HG02943 (cell line): ENCODE data around the gene PLCH1.

Source experiments
- ATAC-seq: cut with Tn5 transposase; IDR thresholded peaks from one replicate; pipeline ENCODE4 v1.9.1; 2021; ENCODE audit warnings: mild to moderate bottlenecking, low read depth, moderate library complexity; ENCODE audit not compliant: unreplicated experiment

Gene PLCH1

GRCh38 chr3:155701882-155702465 is 42.9 kb downstream of the PLCH1 start:
- no peak for ATAC-seq

- ATAC-seq = no peak
Measured at GRCh38 chr3:155697542-155697941, 47.3 kb downstream of the PLCH1 start.

- no peak for ATAC-seq
Measured at GRCh38 chr3:155690921-155691320, 54.0 kb downstream of the PLCH1 start.

GRCh38 chr3:155688481-155688880 is 56.4 kb downstream of the PLCH1 start:
- no peak for ATAC-seq

GRCh38 chr3:155683344-155683720 is 61.5 kb downstream of the PLCH1 start:
- ATAC-seq = no peak

- no peak for ATAC-seq
Measured at GRCh38 chr3:155682426-155683343, 62.2 kb downstream of the PLCH1 start.

- no peak for ATAC-seq
Measured at GRCh38 chr3:155676252-155676981, 68.5 kb downstream of the PLCH1 start.

GRCh38 chr3:155675094-155675493 is 69.8 kb downstream of the PLCH1 start:
- no peak for ATAC-seq

GRCh38 chr3:155673421-155673820 is 71.5 kb downstream of the PLCH1 start:
- ATAC-seq = no peak

- ATAC-seq = no peak
Measured at GRCh38 chr3:155670335-155670734, 74.5 kb downstream of the PLCH1 start.

- no peak for ATAC-seq
Measured at GRCh38 chr3:155667988-155668387, 76.9 kb downstream of the PLCH1 start.

GRCh38 chr3:155664925-155665695 is 79.8 kb downstream of the PLCH1 start:
- no peak for ATAC-seq

- ATAC-seq = no peak
Measured at GRCh38 chr3:155663467-155664212, 81.2 kb downstream of the PLCH1 start.

- no peak for ATAC-seq
Measured at GRCh38 chr3:155661760-155662159, 83.1 kb downstream of the PLCH1 start.

GRCh38 chr3:155661042-155661441 is 83.8 kb downstream of the PLCH1 start:
- ATAC-seq = no peak

- no peak for ATAC-seq
Measured at GRCh38 chr3:155658671-155659261, 86.1 kb downstream of the PLCH1 start.

GRCh38 chr3:155658006-155658405 is 86.9 kb downstream of the PLCH1 start:
- ATAC-seq = no peak

GRCh38 chr3:155657161-155657560 is 87.7 kb downstream of the PLCH1 start:
- ATAC-seq = no peak

GRCh38 chr3:155656466-155656865 is 88.4 kb downstream of the PLCH1 start:
- ATAC-seq = no peak
